GM19395 (cell line): ENCODE data around the gene WAPL.

Source experiments
- ATAC-seq: cut with Tn5 transposase; IDR thresholded peaks from one replicate; pipeline ENCODE4 v1.9.1; 2021; ENCODE audit warnings: mild to moderate bottlenecking, moderate library complexity; ENCODE audit not compliant: unreplicated experiment

The WAPL gene

GRCh38 chr10:86472061-86472460 is 49.5 kb downstream of the WAPL start:
- ATAC-seq: no peak

GRCh38 chr10:86461963-86462804 is 59.4 kb downstream of the WAPL start:
- no peak for ATAC-seq

- ATAC-seq: no peak
Measured at GRCh38 chr10:86451604-86451960, 70.0 kb downstream of the WAPL start.

DNA sequence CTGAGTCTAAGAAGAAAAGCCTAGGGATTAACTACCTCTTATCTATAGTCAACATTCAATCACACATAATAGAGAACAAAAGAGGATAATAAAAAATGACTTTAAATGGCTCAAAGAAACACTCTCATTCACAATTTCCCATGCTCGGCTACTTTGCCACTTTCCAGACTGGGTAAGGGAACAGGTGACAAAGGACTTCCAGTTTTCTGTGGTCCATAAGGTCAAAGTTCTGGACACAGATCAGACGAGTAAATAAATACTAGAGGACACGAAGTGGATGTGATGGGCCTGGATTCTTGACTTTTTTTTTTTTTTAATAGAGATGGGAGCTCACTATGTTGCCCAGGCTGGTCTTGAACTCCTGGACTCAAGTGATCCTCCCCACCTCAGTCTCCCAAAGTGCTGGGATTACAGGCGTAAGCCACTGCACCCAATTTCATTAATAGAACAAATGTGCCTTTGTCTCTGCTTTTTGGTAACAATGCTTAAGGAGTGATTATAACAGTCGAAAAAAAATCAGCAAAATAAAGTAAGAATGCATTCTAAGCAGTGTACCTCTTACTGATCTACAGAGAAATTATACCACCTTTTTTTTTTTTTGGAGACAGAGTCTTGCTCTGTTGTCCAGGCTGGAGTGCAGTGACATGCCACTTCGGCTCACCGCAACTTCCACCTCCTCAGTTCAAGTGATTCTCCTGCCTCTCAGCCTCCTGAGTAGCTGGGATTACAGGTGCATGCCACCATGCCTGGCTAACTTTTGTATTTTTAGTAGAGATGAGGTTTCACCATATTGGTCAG is 70.6 kb downstream of the WAPL start:
- no peak for ATAC-seq

- ATAC-seq: no peak
Measured at GRCh38 chr10:86449926-86450558, 71.5 kb downstream of the WAPL start.

- no peak for ATAC-seq
Measured at GRCh38 chr10:86447432-86447831, 74.2 kb downstream of the WAPL start.

- no peak for ATAC-seq
Measured at GRCh38 chr10:86446987-86447386, 74.6 kb downstream of the WAPL start.

GRCh38 chr10:86446440-86446839 is 75.2 kb downstream of the WAPL start:
- ATAC-seq: no peak

DNA sequence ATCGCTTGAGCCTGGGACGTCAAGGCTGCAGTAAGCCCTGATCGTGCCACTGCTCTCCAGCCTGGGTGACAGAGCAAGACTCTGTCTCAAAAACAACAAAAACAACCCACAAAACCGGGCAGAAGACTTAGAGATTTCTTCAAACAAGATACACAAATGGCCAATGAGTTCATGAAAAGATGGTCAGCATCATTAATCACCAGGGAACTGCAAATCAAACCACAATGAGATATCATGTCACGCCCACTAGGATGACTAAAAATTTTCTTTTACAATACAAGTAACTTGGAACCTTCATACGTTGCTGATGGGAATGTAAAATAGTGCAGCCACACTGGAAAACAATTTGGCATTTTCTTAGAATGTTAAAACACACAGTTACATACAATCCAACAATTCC is 77.7 kb downstream of the WAPL start:
- no peak for ATAC-seq

DNA sequence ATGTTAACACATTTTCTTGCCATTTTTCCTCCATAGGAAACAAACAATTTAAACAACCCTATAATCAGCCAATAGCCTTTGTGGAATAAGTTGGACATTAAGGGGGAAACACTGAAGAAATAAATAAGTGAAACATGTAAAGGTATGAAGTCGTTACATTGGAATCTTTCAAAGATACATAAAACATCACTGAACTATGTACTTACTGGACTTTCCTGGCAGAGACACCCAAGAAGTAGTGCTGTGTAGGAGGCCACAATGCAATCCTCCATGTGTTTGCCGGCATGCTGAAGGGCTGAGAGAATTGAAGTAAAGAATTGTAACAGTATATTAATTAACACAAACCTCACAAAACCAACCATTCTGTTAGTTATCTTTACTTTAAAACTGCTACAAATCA is 78.5 kb downstream of the WAPL start:
- ATAC-seq: no peak

GRCh38 chr10:86440874-86441843 is 80.4 kb downstream of the WAPL start:
- ATAC-seq: no peak

DNA sequence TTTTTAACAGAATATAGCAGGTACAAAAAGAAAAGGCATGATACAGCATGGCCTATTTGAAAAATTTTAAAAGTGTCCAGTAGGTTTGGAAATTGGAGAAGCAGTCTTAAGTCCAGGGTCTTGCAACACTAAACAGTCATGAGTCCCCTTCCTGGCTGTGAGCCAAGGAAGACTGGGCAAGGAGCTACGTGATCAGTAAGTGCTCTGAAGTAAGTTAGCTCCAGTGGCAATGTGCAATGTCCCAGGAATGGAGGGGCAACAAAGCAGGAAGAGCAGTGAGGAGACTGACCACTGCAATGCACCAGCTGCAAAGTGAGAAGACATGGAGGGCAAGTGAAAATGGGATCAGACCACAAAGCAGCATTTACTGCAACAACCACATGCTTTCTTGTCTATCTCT is 82.0 kb downstream of the WAPL start:
- ATAC-seq: no peak

DNA sequence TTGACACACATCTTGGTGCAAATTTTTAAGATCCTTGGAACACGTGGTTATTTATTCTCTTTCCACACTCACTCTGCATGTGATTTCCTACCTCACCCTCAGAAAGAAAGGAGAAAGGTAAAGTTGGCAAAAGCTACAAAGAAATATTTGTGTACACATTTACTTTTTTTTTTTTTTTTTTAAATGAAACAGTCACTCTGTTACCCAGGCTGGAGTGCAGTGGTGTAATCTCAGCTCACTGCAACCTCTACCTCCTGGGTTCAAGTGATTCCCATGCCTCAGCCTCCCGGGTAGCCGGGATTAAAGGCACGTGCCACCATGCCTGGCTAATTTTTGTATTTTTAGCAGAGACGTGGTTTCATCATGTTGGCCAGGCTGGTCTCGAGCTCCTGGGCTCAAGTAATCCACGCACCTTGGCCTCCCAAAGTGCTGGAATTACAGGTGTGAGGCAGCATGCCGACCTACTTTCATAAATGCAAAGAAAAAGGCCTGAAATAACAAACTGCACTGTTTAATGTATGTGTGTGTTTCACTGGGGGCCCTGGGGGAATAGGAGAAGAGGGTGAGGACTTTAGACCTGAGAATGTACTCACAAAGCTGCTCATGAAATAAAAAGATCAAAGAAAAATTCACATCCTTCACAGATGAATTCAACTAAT is 83.4 kb downstream of the WAPL start:
- no peak for ATAC-seq

DNA sequence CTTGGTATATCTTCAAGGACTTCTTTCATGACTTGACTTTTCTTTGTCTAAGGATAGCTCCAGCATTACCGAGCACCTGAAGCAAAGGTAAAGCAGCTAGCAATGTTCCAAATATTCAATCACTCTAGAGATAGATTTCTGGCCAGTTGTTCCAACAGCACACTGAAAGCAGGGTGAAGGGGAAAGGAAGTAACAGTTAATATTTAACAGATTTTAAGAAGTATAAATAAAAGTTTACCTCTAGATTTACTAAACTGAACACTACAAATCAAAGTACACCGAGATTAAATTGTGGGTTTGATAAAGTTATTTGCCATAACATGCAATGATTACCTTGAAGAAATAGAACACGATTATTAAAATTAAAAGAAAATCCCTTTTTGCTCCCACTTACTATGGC is 84.1 kb downstream of the WAPL start:
- no peak for ATAC-seq

DNA sequence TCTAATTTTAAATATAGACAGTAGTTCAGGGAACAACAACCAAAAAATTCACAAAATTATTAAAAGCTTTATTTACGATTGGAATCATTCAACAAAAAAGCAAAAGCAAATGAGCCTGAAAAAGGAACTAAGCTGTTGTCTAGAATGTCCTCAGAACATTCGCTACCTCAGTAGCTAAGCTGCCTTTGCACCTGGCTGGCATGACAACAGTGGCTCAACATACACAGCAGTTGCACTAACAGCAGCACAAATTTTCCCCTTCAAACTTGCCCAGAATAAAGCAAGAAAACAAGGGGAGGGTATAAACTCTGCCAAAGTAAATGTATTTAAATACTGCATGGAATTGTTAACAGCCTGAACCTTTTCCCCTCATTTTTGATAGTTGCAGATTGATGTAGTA is 84.6 kb downstream of the WAPL start:
- ATAC-seq: no peak

DNA sequence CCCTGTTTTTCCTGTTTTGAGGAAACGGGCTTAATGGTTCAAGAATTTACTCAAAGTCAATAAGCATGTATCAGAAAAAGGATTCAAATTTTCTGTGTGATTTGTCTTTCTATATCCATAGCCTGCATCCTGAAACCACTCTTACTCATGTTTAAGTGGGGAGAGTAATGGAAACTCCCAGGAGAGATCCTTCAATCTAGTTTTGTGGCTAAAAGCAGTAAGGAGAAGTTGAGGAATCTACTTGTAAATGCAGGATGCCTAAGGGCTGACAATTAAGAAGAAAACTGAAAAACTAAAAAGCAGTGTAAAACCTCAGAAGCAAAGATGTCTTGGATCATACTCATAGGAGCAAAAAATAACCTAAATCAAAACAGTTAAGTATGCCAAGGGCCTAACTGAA is 86.9 kb downstream of the WAPL start:
- ATAC-seq: no peak

- ATAC-seq: no peak
Measured at GRCh38 chr10:86423739-86424138, 97.9 kb downstream of the WAPL start.

DNA sequence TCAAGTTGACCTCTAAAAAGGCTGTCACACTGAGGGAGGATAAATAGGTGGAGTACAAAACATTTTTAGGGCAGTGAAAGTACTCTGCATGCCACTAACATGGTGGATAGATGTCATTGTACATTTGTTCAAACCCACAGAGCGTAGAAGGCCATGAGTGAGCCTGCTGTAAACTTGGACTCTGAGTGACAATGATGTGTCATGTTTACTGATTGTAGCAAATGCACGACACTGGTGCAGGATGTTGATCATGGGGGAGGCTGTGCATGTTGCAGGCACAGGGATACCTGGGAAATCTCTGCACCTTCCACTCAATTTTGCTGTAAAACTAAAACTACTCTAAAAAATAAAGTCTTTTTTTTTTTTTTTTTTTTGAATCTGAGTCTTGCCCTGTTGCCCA is 102.5 kb downstream of the WAPL start:
- ATAC-seq: no peak

DNA sequence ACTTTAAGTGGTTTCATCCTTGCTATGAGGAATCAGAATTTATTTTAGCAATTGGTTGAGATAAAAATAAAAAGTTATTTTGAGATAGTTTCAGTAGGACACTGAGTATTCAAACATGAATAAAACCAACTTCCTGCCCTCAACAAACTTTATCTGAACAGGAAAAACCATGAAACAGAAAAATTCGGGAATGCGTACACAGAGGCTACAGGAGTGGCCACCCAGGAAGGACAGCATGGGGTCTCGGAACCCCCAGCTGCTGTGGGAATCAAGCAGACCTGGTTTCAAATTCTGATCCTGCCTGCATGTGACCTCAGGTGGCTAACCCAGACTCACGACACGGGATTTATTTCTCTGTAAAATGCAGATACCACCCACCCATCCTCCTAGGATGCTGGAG is 106.0 kb downstream of the WAPL start:
- ATAC-seq: no peak

DNA sequence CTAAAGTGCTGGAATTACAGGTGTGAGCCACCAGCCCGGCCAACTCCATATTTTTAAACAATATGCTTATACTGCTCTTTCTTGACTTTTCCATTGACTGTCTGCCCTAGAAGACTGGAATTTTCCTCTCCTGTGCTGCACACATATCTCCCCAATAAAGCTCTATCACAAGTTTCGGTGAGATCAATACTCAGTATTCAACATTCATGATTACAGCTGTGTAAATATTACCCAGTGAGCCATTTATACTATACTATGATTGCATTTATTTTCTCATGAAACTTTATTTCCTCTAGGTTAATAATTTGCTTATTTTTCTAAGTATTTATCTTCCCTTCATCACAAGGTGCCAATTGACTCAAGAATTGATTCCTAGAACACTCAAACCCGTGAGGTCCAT is 106.5 kb downstream of the WAPL start:
- no peak for ATAC-seq
